ENCODE results near the gene HLA-DMA. TPM values are rescaled to one million over a fixed set of nuclear protein-coding genes. Genes with fewer than 3 reads are reported as not detected.

The HLA-DMA gene
- total RNA-seq, 2 donors from 2014 or later: 16.1 to 35.0 TPM

- DNase-seq (ENCODE audit: low spot score): no peak
- intact Hi-C loops (cut with DNase I): no loop called here
Observed at GRCh38 chr6:32976334-32977069, 23.6 kb upstream of the HLA-DMA start.

GRCh38 chr6:32975886-32976285 lies 23.0 kb upstream of the HLA-DMA start:
- DNase-seq (ENCODE audit: low spot score): no peak
- intact Hi-C loops (cut with DNase I): no loop called here

GRCh38 chr6:32974541-32975308 lies 21.8 kb upstream of the HLA-DMA start:
- intact Hi-C loops (cut with DNase I): no loop called here
- DNase-seq (ENCODE audit: low spot score): no peak

- intact Hi-C loops (cut with DNase I): no loop called here
- DNase-seq (ENCODE audit: low spot score): no peak
Observed at GRCh38 chr6:32974016-32974333, 21.1 kb upstream of the HLA-DMA start.

GRCh38 chr6:32973144-32974015 lies 20.5 kb upstream of the HLA-DMA start:
- no peak for DNase-seq (ENCODE audit: low spot score)
- intact Hi-C loops (cut with DNase I): no loop called here

GRCh38 chr6:32972353-32973143 lies 19.7 kb upstream of the HLA-DMA start:
- intact Hi-C loops (cut with DNase I): no loop called here
- DNase-seq (ENCODE audit: low spot score): peak; percentile 88

GRCh38 chr6:32971581-32972352 lies 18.9 kb upstream of the HLA-DMA start:
- peak; percentile 100 for DNase-seq (ENCODE audit: low spot score)
- intact Hi-C loops (cut with DNase I): no loop called here

- DNase-seq (ENCODE audit: low spot score): no peak
- intact Hi-C loops (cut with DNase I): no loop called here
Observed at GRCh38 chr6:32971242-32971580, 18.3 kb upstream of the HLA-DMA start.

GRCh38 chr6:32970413-32971241 lies 17.7 kb upstream of the HLA-DMA start:
- intact Hi-C loops (cut with DNase I): no loop called here
- peak; percentile 97 for DNase-seq (ENCODE audit: low spot score)

- peak; percentile 89 for DNase-seq (ENCODE audit: low spot score)
- intact Hi-C loops (cut with DNase I): no loop called here
Observed at GRCh38 chr6:32969685-32970412, 17.0 kb upstream of the HLA-DMA start.

GRCh38 chr6:32968867-32969684 lies 16.2 kb upstream of the HLA-DMA start:
- DNase-seq (ENCODE audit: low spot score): peak; percentile 89
- intact Hi-C loops (cut with DNase I): no loop called here

- intact Hi-C loops (cut with DNase I): no loop called here
- peak; percentile 99 for DNase-seq (ENCODE audit: low spot score)
Observed at GRCh38 chr6:32968093-32968866, 15.4 kb upstream of the HLA-DMA start, which contains the start of gene BRD2. Gene BRD2 (plus strand): TSS chr6:32968594. CDS start chr6:32972899, 4,305 bp downstream.

GRCh38 chr6:32967151-32968091 lies 14.5 kb upstream of the HLA-DMA start:
- intact Hi-C loops (cut with DNase I): no loop called here
- no peak for DNase-seq (ENCODE audit: low spot score)

- no peak for DNase-seq (ENCODE audit: low spot score)
- intact Hi-C loops (cut with DNase I): no loop called here
Observed at GRCh38 chr6:32964776-32965175, 11.9 kb upstream of the HLA-DMA start.

All from posterior vena cava (tissue), 2 donors.